NCI-H82 treated with DMSO at 0.1 percent for 48 hours (cell line): ENCODE measurements around the gene FILIP1L.

Experiments
- DNase-seq: peaks from one replicate; lab custom pipeline; 2025; ENCODE audit not compliant: unreplicated experiment; lab: John Stamatoyannopoulos, UW

Gene FILIP1L

GRCh38 chr3:99981138-99981537 is 133.2 kb downstream of the FILIP1L start:
- peak; percentile 57 for DNase-seq

GRCh38 chr3:99980606-99981005 is 133.7 kb downstream of the FILIP1L start:
- DNase-seq, result no peak

GRCh38 chr3:99978221-99978620 is 136.1 kb downstream of the FILIP1L start:
- no peak for DNase-seq

GRCh38 chr3:99976584-99976983 is 137.7 kb downstream of the FILIP1L start:
- DNase-seq, result no peak

GRCh38 chr3:99974989-99975388 is 139.3 kb downstream of the FILIP1L start:
- DNase-seq, result no peak

- DNase-seq, result peak; percentile 39
Observed at GRCh38 chr3:99972380-99973104, 141.8 kb downstream of the FILIP1L start.

- DNase-seq, result no peak
Observed at GRCh38 chr3:99971761-99972160, 142.5 kb downstream of the FILIP1L start.

GRCh38 chr3:99970198-99970597 is 144.1 kb downstream of the FILIP1L start:
- DNase-seq, result no peak

- no peak for DNase-seq
Observed at GRCh38 chr3:99969136-99969535, 145.2 kb downstream of the FILIP1L start.

GRCh38 chr3:99967796-99968195 is 146.5 kb downstream of the FILIP1L start:
- DNase-seq, result no peak

- no peak for DNase-seq
Observed at GRCh38 chr3:99966662-99967416, 147.5 kb downstream of the FILIP1L start.

- peak; percentile 43 for DNase-seq
Observed at GRCh38 chr3:99965681-99966408, 148.5 kb downstream of the FILIP1L start.

- DNase-seq, result no peak
Observed at GRCh38 chr3:99965077-99965476, 149.2 kb downstream of the FILIP1L start.

GRCh38 chr3:99962703-99963102 is 151.6 kb downstream of the FILIP1L start:
- no peak for DNase-seq

GRCh38 chr3:99961756-99962515 is 152.4 kb downstream of the FILIP1L start:
- no peak for DNase-seq

- no peak for DNase-seq
Observed at GRCh38 chr3:99960941-99961340, 153.4 kb downstream of the FILIP1L start.

- DNase-seq, result no peak
Observed at GRCh38 chr3:99960123-99960878, 154.0 kb downstream of the FILIP1L start.

- DNase-seq, result no peak
Observed at GRCh38 chr3:99958222-99958912, 155.9 kb downstream of the FILIP1L start.

GRCh38 chr3:99957151-99957796 is 157.0 kb downstream of the FILIP1L start:
- no peak for DNase-seq
